Measurements from ENCODE around the gene BCAN.

- no peak for TF ChIP-seq CTCF (IDR thresholded peaks at IDR 0.05)
- no peak for TF ChIP-seq POLR2A (IDR thresholded peaks at IDR 0.05)
These were observed 26.0 kb upstream of the BCAN start for GRCh38 chr1:156615946-156616345.

All from lower leg skin (tissue), 3 donors.